Activated CD8-positive, alpha-beta memory T cell treated with anti-CD3 and anti-CD28 coated beads for 1 hour (primary cell): ENCODE measurements around the gene B4GALT1.
"Not testable (repeated sequence)": the region's sequence is repeated elsewhere in the genome, so short reads cannot be mapped to it uniquely, and the experiment has no call there.

Source experiments
- DNase-seq, 2 donors: peaks; one replicate each; pipeline ENCODE4 v3.0.0-alpha.2; 2020; ENCODE audit warnings: low read depth in 1 of 2; ENCODE audit errors: extremely low read depth in 1 of 2

Gene B4GALT1

DNA sequence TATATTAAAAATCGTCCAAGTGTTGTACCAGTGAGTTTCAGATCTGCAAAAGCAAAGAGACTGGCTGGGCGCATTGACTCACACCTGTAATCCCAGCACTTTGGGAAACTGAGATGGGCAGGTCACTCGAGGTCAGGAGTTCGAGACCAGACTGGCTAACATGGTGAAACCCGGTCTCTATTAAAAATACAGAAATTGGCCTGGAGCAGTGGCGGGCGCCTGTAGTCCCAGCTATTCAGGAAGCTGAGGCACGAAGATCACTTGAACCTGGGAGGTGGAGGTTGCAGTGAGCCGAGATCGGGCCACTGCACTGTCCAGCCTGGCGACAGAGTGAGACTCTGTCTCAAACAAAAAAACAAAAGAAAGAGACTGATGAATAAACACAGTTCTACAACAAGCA, 18.3 kb upstream of the B4GALT1 start:
- no peak for DNase-seq

- DNase-seq: no peak
Observed at GRCh38 chr9:33184963-33185362, 17.8 kb upstream of the B4GALT1 start.

- no peak for DNase-seq
Observed at GRCh38 chr9:33182519-33182918, 15.4 kb upstream of the B4GALT1 start.

GRCh38 chr9:33180526-33181184, 13.5 kb upstream of the B4GALT1 start:
- no peak for DNase-seq

- DNase-seq: no peak
Observed at GRCh38 chr9:33178972-33179697, 12.0 kb upstream of the B4GALT1 start.

- no peak for DNase-seq
Observed at GRCh38 chr9:33177639-33178038, 10.5 kb upstream of the B4GALT1 start.

GRCh38 chr9:33177086-33177485, 9.9 kb upstream of the B4GALT1 start:
- DNase-seq: no peak

- no peak for DNase-seq
Observed at GRCh38 chr9:33175649-33176325, 8.7 kb upstream of the B4GALT1 start.

DNA sequence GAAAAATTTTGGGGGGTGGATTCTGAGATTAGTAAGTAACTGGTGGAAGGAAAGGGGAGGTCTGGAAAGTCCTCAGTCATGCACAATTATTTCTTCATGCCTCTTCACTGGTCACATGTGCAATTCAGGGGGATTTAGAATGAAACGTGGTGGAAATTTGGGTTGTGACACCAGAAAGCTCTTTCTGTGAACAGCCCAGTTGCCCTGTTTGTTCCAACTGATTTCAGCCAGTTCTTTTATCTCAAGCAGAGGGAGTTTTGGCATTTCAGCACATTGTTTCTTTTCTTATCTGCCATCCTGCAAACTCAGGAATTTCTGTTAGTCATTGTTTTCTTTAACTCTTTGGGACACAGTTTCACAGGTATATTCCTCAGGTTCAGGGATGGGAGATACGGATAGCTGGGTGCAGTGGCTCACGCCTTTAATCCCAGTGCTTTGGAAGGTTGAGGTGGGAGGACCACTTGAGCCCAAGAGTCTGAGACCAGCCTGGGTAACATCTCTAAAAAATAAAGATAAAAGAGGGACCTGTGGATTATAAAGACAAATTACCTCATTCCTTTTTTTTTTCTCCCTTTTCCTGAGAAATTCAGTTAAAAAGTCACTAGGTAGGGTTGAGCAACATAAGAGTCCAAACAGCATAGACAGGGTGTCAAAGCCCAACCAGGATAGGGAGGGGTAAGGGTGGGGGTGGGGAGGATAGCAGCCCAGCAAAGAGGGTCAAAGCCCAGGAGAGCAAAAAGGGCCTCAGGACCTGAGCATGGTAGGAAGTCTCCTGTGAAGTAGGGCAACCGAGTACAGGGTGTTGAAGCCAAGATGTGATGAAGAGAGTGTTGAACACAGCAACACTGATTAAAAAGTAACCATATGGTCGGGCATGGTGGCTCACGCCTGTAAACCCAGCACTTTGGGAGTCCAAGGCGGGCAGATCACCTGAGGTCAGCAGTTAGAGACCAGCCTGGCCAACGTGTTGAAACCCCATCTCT, 5.4 kb upstream of the B4GALT1 start:
- DNase-seq: no peak

DNA sequence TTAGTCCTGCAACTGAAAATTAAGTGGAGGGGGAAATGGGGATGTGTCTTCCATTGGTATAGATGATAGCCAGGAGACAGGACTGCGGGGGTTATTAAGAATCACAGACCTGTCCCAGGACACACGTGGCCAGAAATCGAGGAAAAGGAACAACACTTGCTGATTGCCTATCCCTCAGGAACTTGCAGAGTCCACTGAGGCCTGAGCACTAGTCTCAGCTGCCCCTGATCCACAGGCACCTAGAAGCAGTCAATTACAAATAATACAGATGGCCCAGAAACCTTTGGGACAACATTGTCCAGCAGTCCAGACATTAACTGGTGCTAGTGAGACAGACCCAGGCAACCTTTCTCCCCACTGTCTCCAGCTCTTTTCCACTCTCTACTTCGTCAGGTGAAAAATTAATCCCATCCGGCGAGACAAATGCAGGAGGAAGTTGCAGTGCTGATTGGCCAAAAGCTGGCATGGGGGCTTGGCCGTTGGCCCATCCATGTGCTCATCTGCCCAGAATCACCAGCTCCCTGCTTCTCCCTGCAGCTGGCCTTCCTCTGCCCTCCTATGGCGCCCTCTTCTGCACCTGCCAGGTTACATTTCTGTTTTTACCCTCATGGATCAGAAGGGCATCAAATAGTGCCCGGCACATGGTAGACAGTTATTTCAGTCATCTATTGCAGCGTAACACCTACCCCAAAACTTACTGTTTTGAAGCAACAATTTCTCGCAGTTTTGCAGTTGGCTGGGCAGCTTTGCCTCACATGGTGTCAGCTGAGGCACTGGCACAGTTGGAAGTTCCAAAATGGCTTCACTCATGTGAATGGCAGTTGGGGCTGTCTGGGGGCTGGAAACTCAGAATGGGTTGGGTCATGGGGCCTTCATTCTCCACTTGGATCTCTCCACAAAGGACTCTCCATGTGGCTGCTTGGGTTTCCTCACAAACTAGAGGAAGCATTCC, 3.6 kb upstream of the B4GALT1 start:
- no peak for DNase-seq

DNA sequence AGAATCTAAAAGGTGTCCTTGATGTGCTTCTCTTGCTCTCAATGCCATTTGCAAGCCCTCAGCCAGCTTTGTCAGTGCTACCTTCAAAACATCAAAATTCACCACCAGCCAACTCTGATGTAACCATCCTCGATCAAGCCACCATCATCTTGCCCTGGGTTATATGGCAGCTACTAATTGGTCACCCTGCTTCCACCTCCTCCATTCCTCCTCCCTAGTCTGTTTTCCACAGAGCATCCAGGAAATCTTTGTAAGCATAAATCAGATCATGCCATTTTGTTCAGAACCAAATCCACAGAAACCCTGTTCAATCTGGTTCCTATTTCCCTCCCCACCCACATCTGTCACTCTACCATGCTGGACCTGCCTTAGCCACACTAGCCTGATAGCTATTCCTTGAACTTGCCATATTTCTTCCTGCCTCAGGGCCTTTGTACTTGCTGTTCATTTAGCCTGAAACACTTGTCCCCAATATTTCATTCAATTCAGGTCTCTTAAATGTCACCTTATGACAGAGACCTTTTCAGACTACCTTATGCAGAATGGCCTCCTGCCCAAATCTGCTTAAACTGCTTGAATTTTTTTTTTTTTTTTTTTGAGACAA, 1.9 kb upstream of the B4GALT1 start:
- no peak for DNase-seq

DNA sequence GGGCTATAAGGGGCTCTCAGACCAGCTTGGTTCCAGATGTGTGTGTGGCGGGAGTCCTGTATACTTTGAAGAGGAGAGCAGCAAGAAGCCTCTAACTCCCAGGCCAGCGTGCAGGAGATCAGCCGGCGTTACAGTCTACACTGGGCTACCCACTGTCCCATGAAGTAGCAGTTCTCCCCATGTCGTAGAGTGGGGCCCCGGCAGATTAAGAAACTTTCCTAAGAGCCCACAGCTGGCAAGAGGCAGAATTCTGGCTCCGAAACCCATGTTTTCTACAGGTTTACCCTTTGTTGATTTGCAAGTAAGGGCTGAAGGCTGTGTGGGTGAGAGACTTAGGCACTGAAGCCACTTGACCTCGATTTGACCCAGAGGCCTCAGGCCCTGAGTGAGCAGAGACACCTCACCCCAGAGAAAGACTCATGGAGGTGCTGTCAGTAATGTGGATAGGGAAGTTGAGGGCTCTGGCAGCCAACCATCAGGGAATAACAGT, 881 bp upstream of the B4GALT1 start:
- DNase-seq: no peak

GRCh38 chr9:33166231-33167083, 679 bp downstream of the B4GALT1 start:
- DNase-seq: no peak

- no peak for DNase-seq
Observed at GRCh38 chr9:33165263-33166151, 1.6 kb downstream of the B4GALT1 start.

- DNase-seq: not testable (repeated sequence)
Observed at GRCh38 chr9:33164921-33165262, 2.2 kb downstream of the B4GALT1 start.

GRCh38 chr9:33164138-33164809, 2.9 kb downstream of the B4GALT1 start:
- no peak for DNase-seq
